PFSK-1 (cell line): ENCODE results near the gene TNFSF8.

ENCODE experiments used
- FOXP2 ChIP-seq: optimal IDR thresholded peaks from 2 replicates; pipeline ENCODE3; 2011; ENCODE audit warnings: borderline replicate concordance, control low read depth, inconsistent platforms; ENCODE audit not compliant: insufficient read depth; ENCODE audit errors: extremely low read length, extremely low read depth
- POLR2AphosphoS5 ChIP-seq: IDR thresholded peaks from 2 replicates; pipeline ENCODE4 v1.6.1; 2012; ENCODE audit warnings: low read depth, mild to moderate bottlenecking, control low read depth, low read length, moderate library complexity
- REST ChIP-seq, 2 experiments: IDR thresholded peaks; 2 replicates each; pipeline versions ENCODE4 v1.6.1 to v1.8.0; 2011 to 2012; ENCODE audit warnings: low read depth in 2 of 2, low read length in 2 of 2, control low read depth in 1 of 2, inconsistent platforms in 1 of 2, mild to moderate bottlenecking in 1 of 2, moderate library complexity in 1 of 2; ENCODE audit not compliant: insufficient read depth in 1 of 2
- SIN3A ChIP-seq: IDR thresholded peaks from 2 replicates; pipeline ENCODE4 v1.6.1; 2012; ENCODE audit warnings: mild to moderate bottlenecking, low read length, moderate library complexity, borderline replicate concordance; ENCODE audit not compliant: insufficient read depth
- TAF1 ChIP-seq: IDR thresholded peaks from 2 replicates; pipeline ENCODE4 v1.6.1; 2012; ENCODE audit warnings: low read length, control low read depth, borderline replicate concordance; ENCODE audit not compliant: insufficient read depth

The TNFSF8 gene

GRCh38 chr9:114851306-114851705, 79.1 kb downstream of the TNFSF8 start:
- TF ChIP-seq SIN3A (no peak), POLR2AphosphoS5 (no peak), TAF1 (no peak), FOXP2 (no peak), REST (IDR thresholded peaks at IDR 0.05; ENCODE audit: insufficient read depth in 1 of 2, low read depth in 2 of 2, low read length in 2 of 2) (no peak)
